GM21367 (cell line): Measurements from ENCODE around the gene ZGRF1.
"Not testable (repeated sequence)": the region's sequence is repeated elsewhere in the genome, so short reads cannot be mapped to it uniquely, and the experiment has no call there.

Source experiments
- ATAC-seq: cut with Tn5 transposase; IDR thresholded peaks from one replicate; pipeline ENCODE4 v1.9.1; 2021; ENCODE audit not compliant: unreplicated experiment

Gene ZGRF1

GRCh38 chr4:112636688-112637551 is at the start of gene ZGRF1, which contains the start of gene LARP7:
Gene ZGRF1, minus strand, starts transcription at chr4:112636909. Its CDS starts 3,733 bp downstream, at chr4:112633176.
Gene LARP7, plus strand, starts transcription at chr4:112637143. Its CDS starts 7,527 bp downstream, at chr4:112644670.
- peak; percentile 84 for ATAC-seq

GRCh38 chr4:112680996-112681395 is 44.3 kb upstream of the ZGRF1 start:
- ATAC-seq, result no peak

GRCh38 chr4:112677519-112678091 is 40.9 kb upstream of the ZGRF1 start:
- ATAC-seq, result no peak

GRCh38 chr4:112674376-112674775 is 37.7 kb upstream of the ZGRF1 start:
- no peak for ATAC-seq

GRCh38 chr4:112673686-112674085 is 37.0 kb upstream of the ZGRF1 start:
- ATAC-seq, result no peak

GRCh38 chr4:112673076-112673475 is 36.4 kb upstream of the ZGRF1 start:
- ATAC-seq, result no peak

GRCh38 chr4:112668131-112668530 is 31.4 kb upstream of the ZGRF1 start:
- ATAC-seq, result no peak

GRCh38 chr4:112664611-112665010 is 27.9 kb upstream of the ZGRF1 start:
- ATAC-seq, result no peak

GRCh38 chr4:112656115-112656514 is 19.4 kb upstream of the ZGRF1 start:
- not testable (repeated sequence) for ATAC-seq

- no peak for ATAC-seq
Measured at GRCh38 chr4:112655270-112655669, 18.6 kb upstream of the ZGRF1 start.

- ATAC-seq, result no peak
Measured at GRCh38 chr4:112652216-112652615, 15.5 kb upstream of the ZGRF1 start.

- ATAC-seq, result no peak
Measured at GRCh38 chr4:112651641-112652040, 14.9 kb upstream of the ZGRF1 start.

GRCh38 chr4:112650332-112650731 is 13.6 kb upstream of the ZGRF1 start:
- ATAC-seq, result no peak

GRCh38 chr4:112649055-112649408 is 12.3 kb upstream of the ZGRF1 start:
- ATAC-seq, result no peak

- no peak for ATAC-seq
Measured at GRCh38 chr4:112648263-112649054, 11.8 kb upstream of the ZGRF1 start.

- no peak for ATAC-seq
Measured at GRCh38 chr4:112647785-112648184, 11.1 kb upstream of the ZGRF1 start.

GRCh38 chr4:112646632-112647537 is 10.2 kb upstream of the ZGRF1 start:
- no peak for ATAC-seq

- no peak for ATAC-seq
Measured at GRCh38 chr4:112645541-112646329, 9.0 kb upstream of the ZGRF1 start.

GRCh38 chr4:112644595-112645535 is 8.2 kb upstream of the ZGRF1 start:
- not testable (repeated sequence) for ATAC-seq
